Loucy (cell line): ENCODE measurements around the gene ZNF648.

Source experiments
- H2AFZ ChIP-seq: fragments of 200-600 bp; sonication (generic); 2 replicates; pipeline ENCODE4 v1.6.0; 2016; ENCODE audit warnings: antibody characterized with exemption, mild to moderate bottlenecking, low read length, moderate library complexity
- H3F3A ChIP-seq: fragments of 200-600 bp; 2 replicates; pipeline ENCODE4 v1.6.0; 2016; ENCODE audit warnings: antibody characterized with exemption, low read depth, mild to moderate bottlenecking
- H3K27me3 ChIP-seq: fragments of 200-600 bp; sonication (generic); 2 replicates; pipeline ENCODE4 v1.6.1; 2014; ENCODE audit warnings: low read length, mild to moderate bottlenecking; ENCODE audit not compliant: insufficient read depth, poor library complexity, severe bottlenecking
- H3K36me3 ChIP-seq: fragments of 200-600 bp; sonication (generic); 2 replicates; pipeline ENCODE4 v1.6.1; 2016; ENCODE audit warnings: low read length; ENCODE audit not compliant: insufficient read depth
- H3K4me1 ChIP-seq: fragments of 200-600 bp; sonication (generic); 2 replicates; pipeline ENCODE4 v1.5.1; 2014; ENCODE audit warnings: low read length, mild to moderate bottlenecking; ENCODE audit not compliant: insufficient read depth, poor library complexity, severe bottlenecking
- H3K4me2 ChIP-seq: fragments of 200-600 bp; sonication (generic); 2 replicates; pipeline ENCODE4 v1.6.0; 2014; ENCODE audit warnings: antibody characterized with exemption, low read length, low read depth, mild to moderate bottlenecking; ENCODE audit not compliant: poor library complexity, severe bottlenecking
- H3K4me3 ChIP-seq: fragments of 200-600 bp; sonication (generic); 2 replicates; pipeline ENCODE4 v1.5.1; 2014; ENCODE audit warnings: low read length, mild to moderate bottlenecking, mixed read lengths; ENCODE audit not compliant: poor library complexity, severe bottlenecking
- H3K79me2 ChIP-seq: fragments of 200-600 bp; sonication (generic); 2 replicates; pipeline ENCODE4 v1.6.1; 2014; ENCODE audit warnings: low read length; ENCODE audit not compliant: insufficient read depth
- H3K9ac ChIP-seq: fragments of 200-600 bp; sonication (generic); 2 replicates; pipeline ENCODE4 v1.6.0; 2014; ENCODE audit warnings: mild to moderate bottlenecking, low read depth, low read length, moderate library complexity; ENCODE audit not compliant: poor library complexity, severe bottlenecking
- H3K9me2 ChIP-seq: fragments of 200-600 bp; sonication (generic); replicated peaks from 2 replicates; pipeline ENCODE4 v1.6.1; 2016; ENCODE audit warnings: low read depth, low read length, mixed read lengths
- H3K9me3 ChIP-seq: fragments of 200-600 bp; sonication (generic); 2 replicates; pipeline ENCODE4 v1.6.1; 2014; ENCODE audit warnings: mild to moderate bottlenecking, antibody characterized with exemption, low read length, low read depth; ENCODE audit not compliant: insufficient read depth
- H4K20me1 ChIP-seq: fragments of 200-600 bp; sonication (generic); 2 replicates; pipeline ENCODE4 v1.6.0; 2014; ENCODE audit warnings: antibody characterized with exemption, low read length, mild to moderate bottlenecking; ENCODE audit not compliant: insufficient read depth, poor library complexity, severe bottlenecking
- CTCF ChIP-seq: fragments of 200-600 bp; sonication (generic); conservative IDR thresholded peaks from 2 replicates; pipeline ENCODE4 v1.5.1; 2014; ENCODE audit warnings: mild to moderate bottlenecking, antibody characterized with exemption, low read length
- EZH2phosphoT487 ChIP-seq: fragments of 200-600 bp; IDR thresholded peaks from 2 replicates; pipeline ENCODE4 v1.6.1; 2018; ENCODE audit warnings: antibody characterized with exemption, mild to moderate bottlenecking, moderate library complexity, borderline replicate concordance

Gene ZNF648

DNA sequence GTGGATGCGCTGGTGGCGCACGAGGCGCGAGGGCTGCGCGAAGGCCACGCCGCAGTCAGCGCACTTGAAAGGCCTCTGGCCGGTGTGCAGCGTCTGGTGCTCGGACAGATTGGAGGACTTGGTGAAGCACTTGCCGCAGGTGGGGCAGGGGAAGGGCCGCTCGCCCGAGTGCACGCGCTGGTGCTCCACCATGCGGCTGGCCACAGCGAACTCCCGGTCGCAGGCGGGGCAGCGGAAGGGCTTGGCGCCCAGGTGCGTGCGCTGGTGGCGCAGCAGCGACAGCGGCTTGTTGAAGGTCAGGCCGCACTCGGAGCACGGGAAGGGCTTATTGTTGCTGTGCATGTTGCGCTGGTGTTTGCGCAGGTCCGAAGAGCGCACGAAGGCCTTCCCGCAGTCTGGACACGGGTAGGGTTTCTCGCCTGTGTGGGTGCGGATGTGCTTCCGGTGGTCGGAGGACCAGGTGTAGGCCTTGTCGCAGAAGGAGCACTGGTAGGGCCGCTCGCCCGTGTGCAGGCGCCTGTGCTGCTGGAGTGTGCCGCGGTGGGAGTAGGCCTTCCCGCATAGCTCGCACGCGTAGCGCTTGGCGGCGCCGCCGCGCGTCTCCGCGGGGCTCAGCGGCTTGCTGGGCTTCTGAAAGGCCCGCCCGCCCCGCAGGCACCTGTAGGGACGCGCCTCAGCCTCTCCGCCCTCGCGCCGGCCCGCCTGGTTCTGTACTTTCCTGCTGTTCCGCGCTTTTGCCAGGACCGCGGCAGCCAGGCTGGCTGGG, 4.7 kb downstream of the ZNF648 start:
- no peak overlapping the region for H3K9ac ChIP-seq
- TF ChIP-seq EZH2phosphoT487 (no peak), CTCF (no peak)

DNA sequence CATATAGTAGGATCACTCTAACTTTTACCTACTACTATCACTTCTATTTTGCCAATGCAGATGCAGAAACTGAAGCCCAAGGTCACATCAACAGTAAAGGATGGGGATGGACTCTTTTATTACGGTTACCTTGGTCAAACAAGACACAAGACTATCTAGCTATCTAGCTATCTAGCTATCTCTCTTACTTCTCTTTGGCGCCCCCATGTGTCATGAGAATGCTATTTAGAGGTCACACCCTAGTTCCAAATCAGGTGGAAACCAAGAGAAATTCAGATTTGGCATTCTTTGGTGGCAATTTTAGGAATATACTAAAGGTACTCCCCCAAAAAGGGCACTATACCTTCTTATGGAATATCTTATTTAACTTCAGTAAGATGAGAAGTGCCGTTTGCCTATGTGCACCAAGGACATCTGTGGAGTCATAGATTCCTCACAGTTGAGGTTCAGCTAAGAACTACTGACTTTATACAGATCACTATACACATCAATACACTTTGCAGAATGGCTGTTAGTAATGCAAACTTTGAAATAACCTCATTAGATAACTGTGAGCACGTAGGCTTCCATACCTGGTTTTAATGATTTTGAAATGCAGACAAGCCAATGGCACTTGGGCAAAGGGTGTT, 6.7 kb downstream of the ZNF648 start:
- H3K9me2 ChIP-seq, result no peaks in the 10 kb centered on the region
- no peaks in the 10 kb centered on the region for H3K79me2 ChIP-seq
- H2AFZ ChIP-seq, result no peak overlapping the region
- no peak overlapping the region for H3K4me3 ChIP-seq
- no peaks in the 10 kb centered on the region for H3K36me3 ChIP-seq
- H3K27me3 ChIP-seq, result no peaks in the 10 kb centered on the region
- no peaks in the 10 kb centered on the region for H3K9me3 ChIP-seq
- H3K9ac ChIP-seq, result no peak overlapping the region
- H3F3A ChIP-seq, result no peaks in the 10 kb centered on the region
- no peaks in the 10 kb centered on the region for H3K4me1 ChIP-seq
- TF ChIP-seq CTCF (peak; percentile 91), EZH2phosphoT487 (no peak)
- H4K20me1 ChIP-seq, result no peaks in the 10 kb centered on the region
- H3K4me2 ChIP-seq, result no peak overlapping the region

More for the DNA sequence above, 4.7 kb downstream of the ZNF648 start:
- Histone ChIP-seq H4K20me1 (no peaks in the 10 kb centered on the region), H2AFZ (no peak overlapping the region), H3K4me3 (no peak overlapping the region), H3K9me3 (no peaks in the 10 kb centered on the region), H3K27me3 (no peaks in the 10 kb centered on the region), H3K9me2 (no peaks in the 10 kb centered on the region), H3K4me1 (no peaks in the 10 kb centered on the region), H3K79me2 (no peaks in the 10 kb centered on the region), H3K36me3 (no peaks in the 10 kb centered on the region), H3F3A (no peaks in the 10 kb centered on the region), H3K4me2 (no peak overlapping the region)

DNA sequence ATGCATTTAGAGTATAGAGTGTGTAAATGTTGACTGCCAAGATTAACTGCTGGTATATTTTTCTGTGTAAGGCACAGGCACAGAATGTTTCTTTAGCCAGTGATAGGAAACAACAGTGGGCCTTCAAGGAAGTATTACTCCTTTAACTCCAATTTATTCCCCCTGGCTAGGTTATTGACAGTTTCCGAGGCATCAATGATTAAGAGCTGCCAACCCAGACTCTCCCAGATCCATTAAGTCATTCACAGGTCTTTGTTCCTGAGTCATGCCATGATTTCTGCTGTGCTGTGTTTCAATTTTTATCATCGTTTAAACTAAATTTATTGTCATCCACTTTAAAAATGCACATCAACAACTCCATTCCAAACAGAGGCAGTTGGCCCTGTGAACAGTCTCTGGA, 9.2 kb downstream of the ZNF648 start:
- TF ChIP-seq CTCF (no peak), EZH2phosphoT487 (no peak)
- Histone ChIP-seq H2AFZ (no peak overlapping the region), H3K4me1 (no peaks in the 10 kb centered on the region), H4K20me1 (no peaks in the 10 kb centered on the region), H3F3A (no peaks in the 10 kb centered on the region), H3K27me3 (no peaks in the 10 kb centered on the region), H3K9ac (no peak overlapping the region), H3K4me2 (no peak overlapping the region), H3K36me3 (no peaks in the 10 kb centered on the region), H3K9me2 (no peaks in the 10 kb centered on the region), H3K79me2 (no peaks in the 10 kb centered on the region), H3K9me3 (no peaks in the 10 kb centered on the region), H3K4me3 (no peak overlapping the region)
